Measurements from ENCODE around the gene PSMD11.
"Not testable (repeated sequence)": the region's sequence is repeated elsewhere in the genome, so short reads cannot be mapped to it uniquely, and the experiment has no call there.

PSMD11 gene

GRCh38 chr17:32444301-32445073 lies at the start of gene PSMD11:
Gene PSMD11 (plus strand): TSS chr17:32444510. CDS start chr17:32444524, 14 bp downstream.
- peak; percentile 91 to 98 for DNase-seq

- DNase-seq, result no peak
Observed at GRCh38 chr17:32396343-32396742, 48.0 kb upstream of the PSMD11 start.

- DNase-seq, result no peak
Observed at GRCh38 chr17:32398946-32399345, 45.4 kb upstream of the PSMD11 start.

- not testable (repeated sequence) for DNase-seq
Observed at GRCh38 chr17:32410085-32410484, 34.2 kb upstream of the PSMD11 start.

- no peak for DNase-seq
Observed at GRCh38 chr17:32426894-32427293, 17.4 kb upstream of the PSMD11 start.

- DNase-seq, result no peak
Observed at GRCh38 chr17:32429598-32429997, 14.7 kb upstream of the PSMD11 start.

- no peak for DNase-seq
Observed at GRCh38 chr17:32440722-32441121, 3.6 kb upstream of the PSMD11 start.

- DNase-seq, result no peak
Observed at GRCh38 chr17:32441886-32442285, 2.4 kb upstream of the PSMD11 start.

- DNase-seq, result peak in 1 of 2 experiments; percentile 79
Observed at GRCh38 chr17:32443827-32444300, 446 bp upstream of the PSMD11 start.

GRCh38 chr17:32445074-32445415 lies 735 bp downstream of the PSMD11 start:
- peak in 1 of 2 experiments; percentile 30 for DNase-seq

GRCh38 chr17:32445497-32445896 lies 1.2 kb downstream of the PSMD11 start:
- DNase-seq, result no peak

- no peak for DNase-seq
Observed at GRCh38 chr17:32445971-32446370, 1.7 kb downstream of the PSMD11 start.

GRCh38 chr17:32446949-32447348 lies 2.6 kb downstream of the PSMD11 start:
- no peak for DNase-seq

GRCh38 chr17:32449963-32450362 lies 5.7 kb downstream of the PSMD11 start:
- no peak for DNase-seq

- not testable (repeated sequence) for DNase-seq
Observed at GRCh38 chr17:32450379-32450778, 6.1 kb downstream of the PSMD11 start.

GRCh38 chr17:32451879-32452278 lies 7.6 kb downstream of the PSMD11 start:
- no peak for DNase-seq

GRCh38 chr17:32452281-32452680 lies 8.0 kb downstream of the PSMD11 start:
- no peak for DNase-seq

GRCh38 chr17:32453370-32453769 lies 9.1 kb downstream of the PSMD11 start:
- DNase-seq, result no peak

GRCh38 chr17:32458371-32458770 lies 14.1 kb downstream of the PSMD11 start:
- DNase-seq, result no peak

- no peak for DNase-seq
Observed at GRCh38 chr17:32460054-32460453, 15.7 kb downstream of the PSMD11 start.

- no peak for DNase-seq
Observed at GRCh38 chr17:32461498-32461852, 17.2 kb downstream of the PSMD11 start.

GRCh38 chr17:32461853-32462617 lies 17.7 kb downstream of the PSMD11 start:
- DNase-seq, result peak; percentile 7 to 68

GRCh38 chr17:32463304-32463703 lies 19.0 kb downstream of the PSMD11 start:
- no peak for DNase-seq

GRCh38 chr17:32464374-32464773 lies 20.1 kb downstream of the PSMD11 start:
- no peak for DNase-seq

Measured in NCI-H526 (cell line).